Left ventricle myocardium inferior (tissue), 1 donor: ENCODE measurements around the gene ERC1. TPM values are rescaled to one million over a fixed set of nuclear protein-coding genes. Genes with fewer than 3 reads are reported as not detected.
"Not testable (repeated sequence)": the region's sequence is repeated elsewhere in the genome, so short reads cannot be mapped to it uniquely, and the experiment has no call there.

ENCODE experiments used
- DNase-seq: peaks from one replicate; pipeline ENCODE4 v3.0.0-alpha.2; 2020
- H3K27ac ChIP-seq: fragments of 200-600 bp; replicated peaks from 2 replicates; pipeline ENCODE4 v1.8.0; 2021
- H3K27me3 ChIP-seq: fragments of 200-600 bp; 2 replicates; pipeline ENCODE4 v1.8.0; 2021; ENCODE audit warnings: low read depth
- H3K36me3 ChIP-seq: fragments of 200-600 bp; 2 replicates; pipeline ENCODE4 v1.8.0; 2021
- H3K4me1 ChIP-seq: fragments of 200-600 bp; 2 replicates; pipeline ENCODE4 v1.8.0; 2021
- H3K4me3 ChIP-seq: fragments of 200-600 bp; 2 replicates; pipeline ENCODE4 v1.8.0; 2021; ENCODE audit warnings: mild to moderate bottlenecking, moderate library complexity
- H3K9me3 ChIP-seq: fragments of 200-600 bp; replicated peaks from 2 replicates; pipeline ENCODE4 v1.8.0; 2021
- intact Hi-C: fragments of 100-400 bp; cut with micrococcal nuclease; formaldehyde crosslinking; loops from one replicate; pipeline ENCODE4 v1.11.0; 2022
- total RNA-seq: library from RNA; stranded (reverse); fragmentation: NEBNext Ultra II Directional; extraction: Animal tissue kit (Norgen Biotek cat#: 25700); gene quantifications from one replicate; pipeline ENCODE4 v1.2.1, GENCODE V29; 2021
- TF ChIP-seq, protein P1 (sequence below): fragments of 200-600 bp; IDR thresholded peaks from 2 replicates; pipeline ENCODE4 v1.8.0; 2021; ENCODE audit warnings: antibody characterized with exemption, mild to moderate bottlenecking, borderline replicate concordance
- donor health status: DM: no; HTN: yes; CAD: no; lungs with severe emphysema.

Gene ERC1
- total RNA-seq, 1 donor from 2014 or later, result 50.8 TPM

- Histone ChIP-seq H3K27ac (peak overlapping the region; percentile 24), H3K27me3 (no peaks in the 10 kb centered on the region), H3K36me3 (no peaks in the 10 kb centered on the region), H3K4me1 (peaks cover 20% of the 10 kb centered on the region), H3K4me3 (no peak overlapping the region), H3K9me3 (no peaks in the 10 kb centered on the region)
- TF ChIP-seq, protein P1, sequence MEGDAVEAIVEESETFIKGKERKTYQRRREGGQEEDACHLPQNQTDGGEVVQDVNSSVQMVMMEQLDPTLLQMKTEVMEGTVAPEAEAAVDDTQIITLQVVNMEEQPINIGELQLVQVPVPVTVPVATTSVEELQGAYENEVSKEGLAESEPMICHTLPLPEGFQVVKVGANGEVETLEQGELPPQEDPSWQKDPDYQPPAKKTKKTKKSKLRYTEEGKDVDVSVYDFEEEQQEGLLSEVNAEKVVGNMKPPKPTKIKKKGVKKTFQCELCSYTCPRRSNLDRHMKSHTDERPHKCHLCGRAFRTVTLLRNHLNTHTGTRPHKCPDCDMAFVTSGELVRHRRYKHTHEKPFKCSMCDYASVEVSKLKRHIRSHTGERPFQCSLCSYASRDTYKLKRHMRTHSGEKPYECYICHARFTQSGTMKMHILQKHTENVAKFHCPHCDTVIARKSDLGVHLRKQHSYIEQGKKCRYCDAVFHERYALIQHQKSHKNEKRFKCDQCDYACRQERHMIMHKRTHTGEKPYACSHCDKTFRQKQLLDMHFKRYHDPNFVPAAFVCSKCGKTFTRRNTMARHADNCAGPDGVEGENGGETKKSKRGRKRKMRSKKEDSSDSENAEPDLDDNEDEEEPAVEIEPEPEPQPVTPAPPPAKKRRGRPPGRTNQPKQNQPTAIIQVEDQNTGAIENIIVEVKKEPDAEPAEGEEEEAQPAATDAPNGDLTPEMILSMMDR, result no peak
- DNase-seq, result no peak
- intact Hi-C loops, result no loop called here
Measured at GRCh38 chr12:1350055-1350933, 359.3 kb downstream of the ERC1 start.

DNA sequence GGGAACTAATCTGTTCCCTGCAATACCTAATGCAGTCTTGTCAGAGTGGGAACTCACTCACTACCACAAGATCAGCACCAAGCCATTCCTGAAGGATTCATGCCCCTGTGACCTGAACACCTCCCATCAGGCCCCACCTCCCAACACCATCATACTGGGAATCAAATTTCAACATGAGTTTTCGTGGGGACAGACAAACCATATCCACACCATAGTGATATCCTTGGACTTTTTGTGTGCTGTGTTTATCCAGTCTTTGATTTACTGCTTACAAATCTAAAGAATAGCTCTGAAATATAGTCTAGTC is 359.9 kb downstream of the ERC1 start:
- intact Hi-C loops, result no loop called here
- H3K36me3 ChIP-seq, result no peaks in the 10 kb centered on the region
- H3K27me3 ChIP-seq, result no peaks in the 10 kb centered on the region
- peaks cover 24% of the 10 kb centered on the region for H3K4me1 ChIP-seq
- DNase-seq, result no peak
- no peaks in the 10 kb centered on the region for H3K9me3 ChIP-seq
- TF ChIP-seq, protein P1, result no peak
- peak overlapping the region; percentile 24 for H3K27ac ChIP-seq
- H3K4me3 ChIP-seq, result no peak overlapping the region

DNA sequence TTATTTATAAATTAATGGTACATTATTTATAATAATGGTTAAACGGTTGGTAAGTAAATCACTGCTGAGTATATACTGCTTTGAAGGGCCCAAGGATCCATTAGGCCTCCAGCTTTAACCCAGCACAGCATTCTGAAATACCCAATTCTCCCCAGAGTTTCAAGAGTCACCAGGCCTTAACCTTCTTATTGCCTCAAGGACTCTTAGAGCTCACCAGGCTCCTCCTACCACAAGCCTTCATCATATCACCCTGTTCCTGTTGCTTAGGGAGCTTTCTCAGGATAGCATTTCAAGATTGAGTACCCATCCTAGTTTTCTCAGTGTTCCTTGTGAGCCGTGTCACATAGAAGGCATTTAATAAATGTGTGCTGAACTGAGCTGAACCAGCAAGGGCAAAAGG is 360.9 kb downstream of the ERC1 start:
- intact Hi-C loops, result no loop called here
- Histone ChIP-seq H3K4me1 (peaks cover 34% of the 10 kb centered on the region), H3K9me3 (no peaks in the 10 kb centered on the region), H3K27me3 (no peaks in the 10 kb centered on the region), H3K4me3 (no peak overlapping the region), H3K36me3 (no peaks in the 10 kb centered on the region), H3K27ac (no peak overlapping the region)
- TF ChIP-seq, protein P1, result no peak
- no peak for DNase-seq

- H3K36me3 ChIP-seq, result no peaks in the 10 kb centered on the region
- H3K4me3 ChIP-seq, result no peak overlapping the region
- DNase-seq, result no peak
- TF ChIP-seq, protein P1, result no peak
- H3K4me1 ChIP-seq, result peaks cover 40% of the 10 kb centered on the region
- H3K27me3 ChIP-seq, result no peaks in the 10 kb centered on the region
- intact Hi-C loops, result no loop called here
- no peak overlapping the region for H3K27ac ChIP-seq
- H3K9me3 ChIP-seq, result no peaks in the 10 kb centered on the region
Measured at GRCh38 chr12:1353451-1353850, 362.4 kb downstream of the ERC1 start.

DNA sequence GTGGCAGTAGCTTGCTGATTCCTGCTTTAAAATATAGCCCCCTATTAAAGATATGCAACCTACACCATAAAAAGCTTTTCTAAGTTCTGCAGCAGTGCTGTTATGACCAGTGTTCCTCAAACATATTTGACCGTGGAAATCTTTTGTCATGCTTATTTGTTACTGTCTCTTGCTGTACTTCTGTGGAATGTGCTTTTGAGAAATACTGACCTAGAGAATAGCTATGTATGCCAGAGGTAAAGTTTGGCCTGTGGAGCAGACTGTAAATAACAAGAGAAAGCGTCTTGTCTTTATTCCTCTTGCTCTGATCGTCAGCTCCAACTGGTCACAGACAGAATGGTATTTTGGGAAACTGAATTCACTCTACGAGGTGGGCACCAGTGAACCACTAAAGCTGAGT is 364.4 kb downstream of the ERC1 start:
- H3K27me3 ChIP-seq, result no peaks in the 10 kb centered on the region
- DNase-seq, result no peak
- TF ChIP-seq, protein P1, result no peak
- H3K4me3 ChIP-seq, result no peak overlapping the region
- H3K36me3 ChIP-seq, result no peaks in the 10 kb centered on the region
- intact Hi-C loops, result no loop called here
- no peaks in the 10 kb centered on the region for H3K9me3 ChIP-seq
- H3K27ac ChIP-seq, result no peak overlapping the region
- H3K4me1 ChIP-seq, result peaks cover 36% of the 10 kb centered on the region

GRCh38 chr12:1355871-1356270 is 364.8 kb downstream of the ERC1 start:
- H3K9me3 ChIP-seq, H3K36me3 ChIP-seq, H3K4me3 ChIP-seq, DNase-seq, H3K27me3 ChIP-seq, intact Hi-C loops, H3K27ac ChIP-seq: not testable (repeated sequence)
- H3K4me1 ChIP-seq, result peaks cover 31% of the 10 kb centered on the region
